ENCODE results near the gene THAP4.

Gene THAP4, protein sequence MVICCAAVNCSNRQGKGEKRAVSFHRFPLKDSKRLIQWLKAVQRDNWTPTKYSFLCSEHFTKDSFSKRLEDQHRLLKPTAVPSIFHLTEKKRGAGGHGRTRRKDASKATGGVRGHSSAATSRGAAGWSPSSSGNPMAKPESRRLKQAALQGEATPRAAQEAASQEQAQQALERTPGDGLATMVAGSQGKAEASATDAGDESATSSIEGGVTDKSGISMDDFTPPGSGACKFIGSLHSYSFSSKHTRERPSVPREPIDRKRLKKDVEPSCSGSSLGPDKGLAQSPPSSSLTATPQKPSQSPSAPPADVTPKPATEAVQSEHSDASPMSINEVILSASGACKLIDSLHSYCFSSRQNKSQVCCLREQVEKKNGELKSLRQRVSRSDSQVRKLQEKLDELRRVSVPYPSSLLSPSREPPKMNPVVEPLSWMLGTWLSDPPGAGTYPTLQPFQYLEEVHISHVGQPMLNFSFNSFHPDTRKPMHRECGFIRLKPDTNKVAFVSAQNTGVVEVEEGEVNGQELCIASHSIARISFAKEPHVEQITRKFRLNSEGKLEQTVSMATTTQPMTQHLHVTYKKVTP

DNA sequence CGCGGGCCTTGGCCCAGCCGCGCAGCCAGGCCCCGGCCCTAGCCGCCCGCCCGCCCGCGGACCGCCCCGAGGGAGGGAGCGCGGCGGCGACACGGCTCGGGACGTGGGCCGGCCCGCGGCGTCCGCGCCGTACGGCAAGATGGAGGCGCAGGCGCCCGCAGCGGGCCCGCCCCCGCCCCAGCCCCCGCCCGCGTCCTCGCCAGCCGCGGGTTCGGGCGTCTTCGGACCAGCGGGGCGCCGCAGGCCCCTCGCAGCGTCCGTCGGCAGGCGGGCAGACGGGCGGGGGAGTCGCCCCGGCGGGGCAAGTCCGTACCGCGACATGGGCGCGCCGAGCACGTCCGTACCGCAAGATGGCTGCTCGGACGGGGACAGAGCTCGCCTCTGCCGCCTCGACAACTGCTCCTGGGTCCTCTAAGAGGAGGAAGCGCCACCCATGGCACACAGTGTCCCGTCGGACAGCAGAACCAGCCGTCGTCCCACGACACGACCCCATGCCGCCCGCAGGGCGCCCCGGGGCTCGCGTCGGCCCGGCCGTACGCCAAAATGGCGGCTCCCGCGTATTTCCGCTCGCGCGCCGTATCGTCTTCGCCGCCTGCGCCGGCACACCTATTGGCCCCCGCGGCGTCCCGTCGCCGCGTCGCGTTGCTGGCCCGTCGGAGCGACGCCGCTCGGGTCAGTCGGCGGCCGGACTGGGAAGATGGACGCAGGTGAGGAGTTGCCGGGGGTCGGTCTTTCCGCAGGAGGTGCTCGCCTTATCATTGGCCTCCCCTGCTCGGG is at the start of gene THAP4, which contains the start of gene ATG4B:
TSS of gene THAP4 (minus strand) at position 141 of the 777 bp plus-strand sequence. CDS start 141 bp downstream, outside the sequence.
TSS of gene ATG4B (plus strand) at position 676 of the 777 bp plus-strand sequence. CDS start at position 698, 22 bp downstream.
- DNase-seq: peak; percentile 93

- peak; percentile 48 for DNase-seq
Measured at GRCh38 chr2:241686324-241686649, 49.3 kb upstream of the THAP4 start.

DNA sequence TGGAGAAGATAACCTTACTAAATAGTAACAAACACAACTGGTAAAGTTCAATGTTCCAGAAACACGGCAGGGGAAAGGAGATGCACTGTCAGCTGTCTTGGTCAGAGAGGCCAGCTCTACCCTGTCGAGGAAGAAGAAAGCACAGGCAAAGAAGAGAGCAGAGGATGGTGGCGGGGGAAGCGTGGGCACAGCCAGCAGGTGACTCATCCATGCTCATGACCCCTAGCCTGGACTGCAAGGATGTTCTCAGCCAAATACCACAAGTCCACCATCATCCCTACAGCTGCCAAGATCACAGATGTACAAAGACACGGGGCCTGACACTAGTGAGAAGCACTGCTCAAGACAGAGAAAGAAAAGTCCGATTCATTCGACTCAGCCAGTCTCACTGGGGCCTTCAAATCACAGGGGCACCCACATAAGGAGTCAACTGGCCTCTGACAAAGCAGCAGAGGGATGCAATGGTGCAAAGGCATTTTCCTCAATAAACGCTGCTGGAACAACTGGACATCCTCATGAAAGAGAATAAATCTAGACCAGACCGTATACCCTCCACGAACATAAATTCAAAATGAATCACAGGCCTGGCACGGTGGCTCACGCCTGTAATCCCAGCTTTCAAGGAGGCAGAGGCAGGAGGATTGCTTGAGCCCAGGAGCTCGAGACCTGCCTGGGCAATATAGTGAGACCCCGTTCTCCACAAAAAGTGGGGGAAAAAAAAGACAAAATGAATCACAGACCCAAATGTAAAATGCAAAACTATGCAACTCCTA is 44.1 kb upstream of the THAP4 start:
- no peak for DNase-seq

DNA sequence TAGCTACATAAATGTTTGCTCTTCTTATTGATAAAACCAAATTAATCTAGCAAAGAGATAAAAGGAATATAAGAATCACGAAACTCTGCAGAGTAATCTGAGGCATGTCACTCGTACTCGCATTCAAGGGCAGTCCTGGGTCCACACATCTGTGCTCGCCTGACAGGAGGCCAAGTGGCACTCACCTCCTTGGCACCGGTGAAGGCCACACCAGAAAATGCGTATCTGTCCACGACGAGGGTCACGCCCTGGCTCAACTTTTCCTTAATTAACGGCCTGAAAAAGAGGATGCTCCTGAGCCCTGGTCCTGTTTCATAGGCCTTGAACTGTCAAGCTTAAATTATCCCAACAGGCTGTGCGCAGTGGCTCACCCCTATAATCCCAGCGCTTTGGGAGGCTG is 43.1 kb upstream of the THAP4 start:
- DNase-seq: no peak

- no peak for DNase-seq
Measured at GRCh38 chr2:241678784-241679540, 42.0 kb upstream of the THAP4 start.

DNA sequence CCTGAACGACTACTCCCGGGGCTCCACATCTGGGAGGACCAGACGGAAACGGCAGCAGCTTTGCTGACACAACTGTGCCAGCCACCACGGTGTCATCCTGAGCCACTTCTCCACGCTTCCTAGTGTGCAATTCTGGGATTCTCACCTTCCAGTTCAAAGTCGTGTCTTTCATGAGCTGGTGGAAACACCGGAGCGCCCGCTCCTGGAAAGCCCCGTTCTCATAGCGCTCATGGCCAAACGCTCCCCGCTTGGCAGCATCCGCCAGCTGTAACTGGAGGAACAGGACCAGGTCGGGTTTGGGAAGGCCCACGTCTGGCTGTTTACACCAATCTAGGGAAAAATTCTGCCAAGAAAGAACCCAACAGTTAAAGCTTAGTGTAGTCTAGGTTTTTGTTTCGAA is 41.3 kb upstream of the THAP4 start:
- no peak for DNase-seq

DNA sequence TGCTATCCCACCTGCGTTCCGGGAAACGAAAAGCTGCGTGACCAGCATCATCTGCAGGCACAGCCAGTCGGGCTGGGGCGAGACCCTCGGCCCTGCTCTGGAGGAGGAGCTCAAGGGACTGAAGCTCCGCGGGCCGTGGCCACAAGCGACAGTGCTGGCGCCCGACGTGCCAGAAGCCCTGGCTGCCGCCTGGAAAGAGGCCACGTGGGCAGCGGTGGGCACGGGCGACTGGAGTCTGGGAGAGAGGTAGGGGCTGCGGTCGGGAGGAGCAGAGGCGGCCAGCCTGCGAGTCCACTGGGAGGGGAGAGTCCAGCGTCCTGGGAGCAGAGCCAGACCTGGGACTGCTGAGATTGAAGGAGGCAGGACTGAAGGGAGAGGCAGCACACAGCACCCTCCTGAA is 40.4 kb upstream of the THAP4 start:
- no peak for DNase-seq

DNA sequence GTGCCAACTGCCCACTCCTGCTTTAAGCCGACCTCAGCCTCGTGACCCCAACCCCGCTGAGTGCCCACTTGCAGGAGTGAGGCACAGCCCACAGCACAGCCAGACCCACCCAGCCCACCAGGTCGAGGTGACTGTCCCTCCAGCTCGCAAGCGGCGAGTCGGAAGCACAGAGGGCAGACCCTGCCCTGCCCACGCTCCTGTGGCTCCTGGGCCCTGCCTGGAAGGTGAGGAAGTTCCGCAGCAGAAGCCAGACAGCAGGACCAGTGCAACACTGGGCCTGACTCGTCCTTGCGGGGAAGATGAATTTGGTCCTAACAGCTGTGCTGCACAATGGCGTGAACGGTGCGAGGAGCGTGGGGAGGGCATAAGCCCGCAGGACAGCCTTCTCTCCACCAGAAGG is 39.7 kb upstream of the THAP4 start:
- DNase-seq: no peak

GRCh38 chr2:241675885-241676284 is 38.9 kb upstream of the THAP4 start:
- DNase-seq: no peak

- DNase-seq: peak; percentile 29
Measured at GRCh38 chr2:241673797-241674725, 37.1 kb upstream of the THAP4 start.

- DNase-seq: no peak
Measured at GRCh38 chr2:241673189-241673663, 36.3 kb upstream of the THAP4 start.

GRCh38 chr2:241672243-241673188 is 35.6 kb upstream of the THAP4 start:
- DNase-seq: no peak

GRCh38 chr2:241671457-241672240 is 34.7 kb upstream of the THAP4 start:
- DNase-seq: no peak

- DNase-seq: no peak
Measured at GRCh38 chr2:241670333-241671110, 33.6 kb upstream of the THAP4 start.

DNA sequence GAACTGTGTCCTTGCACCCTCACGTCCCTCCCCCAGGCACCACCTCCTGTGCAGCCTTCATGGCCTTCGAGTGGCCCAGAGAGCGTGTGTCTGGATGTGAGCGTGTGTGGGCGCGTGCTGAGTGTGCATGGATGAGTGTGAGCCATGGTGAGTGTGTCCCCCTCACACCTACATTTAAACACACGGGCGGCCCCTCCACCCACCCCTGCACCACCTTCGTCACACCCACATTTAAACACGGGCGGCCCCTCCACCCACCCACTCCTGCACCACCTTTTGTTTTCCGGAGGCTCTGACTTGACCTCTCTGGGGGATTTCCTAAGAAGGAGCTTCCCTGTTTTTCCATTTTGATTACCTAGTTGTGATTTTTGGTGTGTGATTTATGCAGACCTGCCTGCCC is 31.9 kb upstream of the THAP4 start:
- DNase-seq: no peak

DNA sequence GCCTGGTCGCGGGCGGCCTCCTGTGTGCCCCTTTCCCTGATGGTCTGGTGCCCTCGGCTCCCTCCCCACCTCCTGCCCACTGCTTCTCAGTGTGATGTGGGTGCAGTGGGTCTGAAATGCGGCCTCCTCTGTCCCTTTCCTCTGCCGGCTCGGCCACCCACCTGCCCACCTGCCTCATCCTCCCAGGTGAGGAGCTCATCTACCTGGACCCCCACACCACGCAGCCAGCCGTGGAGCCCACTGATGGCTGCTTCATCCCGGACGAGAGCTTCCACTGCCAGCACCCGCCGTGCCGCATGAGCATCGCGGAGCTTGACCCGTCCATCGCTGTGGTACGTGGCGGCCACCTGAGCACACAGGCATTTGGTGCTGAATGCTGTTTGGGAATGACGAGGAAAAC is 31.4 kb upstream of the THAP4 start:
- DNase-seq: no peak

- no peak for DNase-seq
Measured at GRCh38 chr2:241666627-241667400, 29.9 kb upstream of the THAP4 start.
